T-cell (primary cell): ENCODE measurements around the gene EYA2. TPM values are rescaled to one million over a fixed set of nuclear protein-coding genes. Genes with fewer than 3 reads are reported as not detected.

Experiments used
- ATAC-seq, 4 experiments: fragments of 200-7000 bp in 3 of 4; fragments of 150-1000 bp in 1 of 4; cut with Tn5 transposase; replicated peaks in 1 of 4; 1 replicate in 3 of 4; 2 replicates in 1 of 4; pipeline ENCODE4 v1.10.0; 2021; ENCODE audit warnings: moderate library complexity in 3 of 4, mild to moderate bottlenecking in 2 of 4, moderate number of reproducible peaks in 1 of 4
- CTCF ChIA-PET, 2 donors: fragments of 300-600 bp; sonication (Branson Sonifier 250); formaldehyde crosslinking; loops; one replicate each; lab custom pipeline; 2022; ENCODE audit warnings: antibody characterized with exemption in 2 of 2; lab: Charles Lee
- POLR2A ChIA-PET, 2 donors: fragments of 300-600 bp; sonication (Branson Sonifier 250); formaldehyde crosslinking; loops; one replicate each; lab custom pipeline; 2022; ENCODE audit warnings: antibody characterized with exemption in 2 of 2; lab: Charles Lee
- DNase-seq, 35 experiments: peaks; one replicate each; pipeline versions ENCODE4 v3.0.0 to v3.0.0-alpha.2; 2013 to 2023
- H3K27ac ChIP-seq: one replicate; pipeline ENCODE4 v1.5.1; 2013; ENCODE audit warnings: low read length
- H3K27me3 ChIP-seq, 2 experiments: replicated peaks in 1 of 2; 1 replicate in 1 of 2; 2 replicates in 1 of 2; pipeline versions ENCODE4 v1.6.1 to v1.7.0; 2013; ENCODE audit warnings: low read length in 1 of 2, mixed read lengths in 1 of 2; ENCODE audit not compliant: control insufficient read depth in 2 of 2, insufficient read depth in 2 of 2; ENCODE audit errors: extremely low read depth in 1 of 2
- H3K36me3 ChIP-seq, 2 donors: 1 replicate in 1 of 2; 2 replicates in 1 of 2; pipeline versions ENCODE4 v1.6.1 to v1.7.0; 2013; ENCODE audit warnings: low read length in 1 of 2; ENCODE audit not compliant: control insufficient read depth in 2 of 2, insufficient read depth in 1 of 2; ENCODE audit errors: extremely low read depth in 1 of 2
- H3K4me1 ChIP-seq, 2 experiments: 1 replicate in 1 of 2; 2 replicates in 1 of 2; pipeline versions ENCODE4 v1.6.1 to v1.7.0; 2013; ENCODE audit warnings: low read length in 2 of 2, mixed read lengths in 1 of 2; ENCODE audit not compliant: insufficient read depth in 2 of 2, control insufficient read depth in 1 of 2; ENCODE audit errors: extremely low read depth in 1 of 2
- H3K4me3 ChIP-seq, 2 donors: 1 replicate in 1 of 2; 2 replicates in 1 of 2; pipeline versions ENCODE4 v1.5.1 to v1.7.0; 2013; ENCODE audit warnings: mild to moderate bottlenecking in 2 of 2, low read length in 1 of 2, moderate library complexity in 1 of 2; ENCODE audit not compliant: control insufficient read depth in 1 of 2; ENCODE audit errors: extremely low read depth in 1 of 2
- H3K9me3 ChIP-seq: 2 replicates; pipeline ENCODE4 v1.7.0; 2013
- H3K27ac Mint-ChIP-seq, 2 donors: one replicate each; pipeline ENCODE4 v1.8.0; 2020 to 2021; ENCODE audit warnings: mild to moderate bottlenecking in 2 of 2, mixed read lengths in 2 of 2
- H3K27me3 Mint-ChIP-seq, 2 donors: one replicate each; pipeline ENCODE4 v1.8.0; 2021 to 2022; ENCODE audit warnings: mixed read lengths in 2 of 2
- H3K36me3 Mint-ChIP-seq: one replicate; pipeline ENCODE4 v1.8.0; 2021; ENCODE audit warnings: mixed read lengths
- H3K4me1 Mint-ChIP-seq, 3 donors: one replicate each; pipeline ENCODE4 v1.8.0; 2020 to 2022; ENCODE audit warnings: mixed read lengths in 3 of 3, mild to moderate bottlenecking in 1 of 3
- H3K4me3 Mint-ChIP-seq, 3 donors: one replicate each; pipeline ENCODE4 v1.8.0; 2020 to 2022; ENCODE audit warnings: mild to moderate bottlenecking in 3 of 3, mixed read lengths in 3 of 3, moderate library complexity in 3 of 3
- H3K9me3 Mint-ChIP-seq, 3 donors: one replicate each; pipeline ENCODE4 v1.8.0; 2020 to 2022; ENCODE audit warnings: mixed read lengths in 3 of 3
- WGBS: methylation state at CpG from one replicate; pipeline ENCODE4 v1.1.5; 2013; ENCODE audit warnings: missing lambda C conversion rate; ENCODE audit not compliant: insufficient coverage; 5-methylcytosine and 5-hydroxymethylcytosine counted together
- total RNA-seq, 35 experiments: library from RNA in 6 of 35; stranded (reverse) in 6 of 35; fragments of 120-200 nt in 1 of 35; gene quantifications; one replicate each; pipeline versions ENCODE4 v1.2.1 to v1.2.4 and lab custom pipeline; 2013 to 2026

Gene EYA2
- total RNA-seq, 5 donors from 2014 or later (not counting 1 experiment from before 2014, with no cell fraction given), result not detected

- Mint-ChIP-seq H3K27me3 (peaks cover 20 to 26% of the 10 kb centered on the region in 2 donors), H3K4me1 (no peaks in the 10 kb centered on the region), H3K9me3 (no peaks in the 10 kb centered on the region), H3K27ac (no peak overlapping the region), H3K4me3 (no peak overlapping the region), H3K36me3 (no peaks in the 10 kb centered on the region)
- CTCF ChIA-PET, result no interaction called here
- DNase-seq (peak in 3 of 35 experiments; percentile 2 to 23 (median 12)), ATAC-seq (peak in 2 of 4 experiments; percentile 43 to 60)
- H3K9me3 ChIP-seq, result no peaks in the 10 kb centered on the region
- POLR2A ChIA-PET, result no interaction called here
- no peak overlapping the region for H3K27ac ChIP-seq
- no peaks in the 10 kb centered on the region for H3K4me1 ChIP-seq
- peaks cover 0 to 15% of the 10 kb centered on the region in 2 experiments for H3K27me3 ChIP-seq
- no peaks in the 10 kb centered on the region for H3K36me3 ChIP-seq
- 74% methylated on average over 6 of the region's 11 CpGs for WGBS
- H3K4me3 ChIP-seq, result no peak overlapping the region
These were observed 255.9 kb downstream of the EYA2 start for GRCh38 chr20:47150403-47151152.

GRCh38 chr20:47152068-47152467, 257.4 kb downstream of the EYA2 start:
- no peak overlapping the region for H3K27ac Mint-ChIP-seq
- peaks cover 19 to 31% of the 10 kb centered on the region in 2 donors for H3K27me3 Mint-ChIP-seq
- Histone ChIP-seq H3K27me3 (peaks cover 0 to 17% of the 10 kb centered on the region in 2 experiments), H3K27ac (no peak overlapping the region), H3K4me1 (no peaks in the 10 kb centered on the region), H3K9me3 (no peaks in the 10 kb centered on the region), H3K36me3 (no peaks in the 10 kb centered on the region), H3K4me3 (no peak overlapping the region)
- ChIA-PET CTCF (no interaction called here), POLR2A (no interaction called here)
- WGBS, result 65% methylated on average over 2 of the region's 4 CpGs
- no peak overlapping the region for H3K4me3 Mint-ChIP-seq
- no peaks in the 10 kb centered on the region for H3K36me3 Mint-ChIP-seq
- DNase-seq, result no peak
- H3K9me3 Mint-ChIP-seq, result no peaks in the 10 kb centered on the region
- no peaks in the 10 kb centered on the region for H3K4me1 Mint-ChIP-seq
- ATAC-seq, result no peak

- H3K9me3 ChIP-seq, result no peaks in the 10 kb centered on the region
- peaks cover 0 to 14% of the 10 kb centered on the region in 2 experiments for H3K27me3 ChIP-seq
- Mint-ChIP-seq H3K4me1 (no peaks in the 10 kb centered on the region), H3K36me3 (no peaks in the 10 kb centered on the region), H3K9me3 (no peaks in the 10 kb centered on the region), H3K4me3 (no peak overlapping the region), H3K27ac (no peak overlapping the region), H3K27me3 (peaks cover 13 to 28% of the 10 kb centered on the region in 2 donors)
- H3K4me1 ChIP-seq, result no peaks in the 10 kb centered on the region
- POLR2A ChIA-PET, result no interaction called here
- H3K36me3 ChIP-seq, result no peaks in the 10 kb centered on the region
- 80% methylated on average over 1 of the region's 2 CpGs for WGBS
- H3K4me3 ChIP-seq, result no peak overlapping the region
- no peak overlapping the region for H3K27ac ChIP-seq
- ATAC-seq, result no peak
- CTCF ChIA-PET, result no interaction called here
- no peak for DNase-seq
These were observed 259.4 kb downstream of the EYA2 start for GRCh38 chr20:47154089-47154488.

- Mint-ChIP-seq H3K27ac (no peak overlapping the region), H3K9me3 (no peaks in the 10 kb centered on the region), H3K4me3 (no peak overlapping the region), H3K4me1 (no peaks in the 10 kb centered on the region), H3K36me3 (no peaks in the 10 kb centered on the region), H3K27me3 (peaks cover 10 to 36% of the 10 kb centered on the region in 2 donors)
- CTCF ChIA-PET, result no interaction called here
- Histone ChIP-seq H3K27me3 (peaks cover 0 to 9% of the 10 kb centered on the region in 2 experiments), H3K36me3 (no peaks in the 10 kb centered on the region), H3K4me3 (no peak overlapping the region), H3K4me1 (no peaks in the 10 kb centered on the region), H3K27ac (no peak overlapping the region), H3K9me3 (no peaks in the 10 kb centered on the region)
- POLR2A ChIA-PET, result no interaction called here
- no peak for ATAC-seq
- DNase-seq, result no peak
- WGBS, result 89% methylated on average over 5 of the region's 10 CpGs
These were observed 261.9 kb downstream of the EYA2 start for GRCh38 chr20:47156301-47157137.

- POLR2A ChIA-PET, result no interaction called here
These were observed 264.5 kb downstream of the EYA2 start for GRCh38 chr20:47159166-47159565.

GRCh38 chr20:47160240-47160639, 265.6 kb downstream of the EYA2 start:
- ATAC-seq (no peak), DNase-seq (no peak)
- Mint-ChIP-seq H3K27ac (no peak overlapping the region), H3K9me3 (no peaks in the 10 kb centered on the region), H3K4me3 (no peak overlapping the region), H3K36me3 (no peaks in the 10 kb centered on the region), H3K4me1 (no peaks in the 10 kb centered on the region), H3K27me3 (peaks cover 5 to 19% of the 10 kb centered on the region in 2 donors)
- Histone ChIP-seq H3K9me3 (no peaks in the 10 kb centered on the region), H3K4me1 (no peaks in the 10 kb centered on the region), H3K27ac (no peak overlapping the region), H3K4me3 (no peak overlapping the region), H3K36me3 (no peaks in the 10 kb centered on the region), H3K27me3 (peaks cover 0 to 9% of the 10 kb centered on the region in 2 experiments)
- 84% methylated on average over 6 of the region's 7 CpGs for WGBS
- ChIA-PET CTCF (no interaction called here), POLR2A (no interaction called here)

More at GRCh38 chr20:47159166-47159565, 264.5 kb downstream of the EYA2 start:
- Mint-ChIP-seq H3K9me3 (no peaks in the 10 kb centered on the region), H3K27me3 (peaks cover 7 to 23% of the 10 kb centered on the region in 2 donors), H3K4me3 (no peak overlapping the region), H3K36me3 (no peaks in the 10 kb centered on the region), H3K27ac (no peak overlapping the region), H3K4me1 (no peaks in the 10 kb centered on the region)
- no peaks in the 10 kb centered on the region for H3K9me3 ChIP-seq
- no peaks in the 10 kb centered on the region for H3K36me3 ChIP-seq
- H3K27me3 ChIP-seq, result peaks cover 0 to 12% of the 10 kb centered on the region in 2 experiments
- no peak for DNase-seq
- WGBS, result 83% methylated on average over 1 of the region's 5 CpGs
- no peak overlapping the region for H3K27ac ChIP-seq
- CTCF ChIA-PET, result no interaction called here
- H3K4me3 ChIP-seq, result no peak overlapping the region
- ATAC-seq, result no peak
- H3K4me1 ChIP-seq, result no peaks in the 10 kb centered on the region
